Germinal center (tissue), 1 donor: ENCODE data around the gene GTF2H1.
"Not testable (repeated sequence)": the region's sequence is repeated elsewhere in the genome, so short reads cannot be mapped to it uniquely, and the experiment has no call there.

ENCODE experiments used
- DNase-seq: peaks from one replicate; pipeline ENCODE4 v3.0.0; 2012; ENCODE audit warnings: mixed read lengths, low spot score

Gene GTF2H1

GRCh38 chr11:18319914-18320313 is 2.5 kb upstream of the GTF2H1 start:
- DNase-seq: no peak

DNA sequence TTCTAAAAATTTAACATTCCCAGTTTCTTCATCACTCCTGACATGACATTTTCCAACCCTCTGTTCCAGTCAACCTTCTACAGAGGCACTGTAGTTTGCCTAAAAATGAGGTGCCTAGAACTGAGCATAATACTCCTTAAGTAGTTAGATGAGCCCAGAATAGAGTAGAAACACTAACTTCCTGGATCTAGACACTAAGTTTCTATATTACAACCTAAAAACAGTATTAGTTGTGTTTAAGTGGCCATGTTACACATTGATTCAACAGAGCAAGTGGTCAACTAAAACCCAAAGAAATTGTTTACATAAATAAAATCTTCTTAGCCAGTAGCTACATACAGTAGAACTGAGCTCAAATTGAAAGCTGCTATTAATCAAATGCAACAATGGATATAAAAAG is 1.8 kb upstream of the GTF2H1 start:
- DNase-seq: no peak

DNA sequence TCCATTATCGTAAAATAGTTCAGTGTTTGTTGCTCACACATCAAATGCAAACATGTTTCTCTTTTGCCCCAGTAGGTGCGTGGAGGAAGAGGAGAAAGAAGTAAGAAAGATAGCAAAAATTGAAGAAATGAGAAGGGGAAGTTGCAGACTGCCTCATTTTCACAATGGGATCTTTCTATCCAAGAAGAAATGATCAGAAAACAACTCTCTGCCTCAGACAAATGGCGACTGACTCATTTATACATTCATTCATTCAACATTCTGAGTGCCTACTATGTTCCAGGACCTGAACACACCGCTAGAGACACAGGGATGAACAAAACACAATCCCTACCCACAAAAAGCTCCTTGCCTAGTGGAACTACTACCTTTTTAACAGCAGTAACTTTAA is 794 bp upstream of the GTF2H1 start:
- DNase-seq: peak; percentile 21

DNA sequence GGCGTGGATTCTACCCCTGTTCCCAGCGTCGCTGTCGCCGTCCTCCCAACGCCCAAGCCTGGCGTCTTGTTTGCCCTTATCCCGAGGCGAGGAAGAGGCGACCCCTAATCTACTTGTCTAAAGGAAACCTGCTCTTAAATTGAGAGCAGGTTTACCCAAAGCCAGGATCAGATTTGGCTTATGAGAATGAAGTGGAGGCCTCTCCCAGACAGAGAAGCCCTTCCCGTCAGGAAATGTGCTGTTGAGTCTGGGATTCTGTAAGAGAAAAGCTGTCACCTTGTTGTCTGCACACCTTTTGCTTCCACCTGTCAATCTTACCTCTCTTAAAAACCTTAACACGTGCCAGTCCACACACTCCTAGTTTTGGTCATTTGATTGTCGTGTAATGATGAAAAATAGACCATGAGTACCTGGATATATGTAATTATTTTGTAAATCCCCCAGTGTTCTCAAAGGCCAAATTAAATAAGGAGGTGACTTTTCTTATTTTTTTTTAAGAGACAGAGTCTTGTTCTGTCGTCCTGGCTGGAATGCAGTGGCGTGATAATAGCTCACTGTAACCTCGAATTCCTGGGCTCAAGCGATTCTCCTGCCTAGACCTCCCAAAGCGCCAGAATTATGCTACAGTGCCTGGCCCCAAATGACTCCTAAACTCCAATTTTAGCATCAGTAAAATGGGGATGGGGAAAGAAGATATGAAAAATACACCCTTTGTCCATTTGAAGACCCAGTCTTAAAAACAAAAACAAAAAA is 627 bp downstream of the GTF2H1 start:
- DNase-seq: no peak

- not testable (repeated sequence) for DNase-seq
Measured at GRCh38 chr11:18323881-18324280, 1.5 kb downstream of the GTF2H1 start.

DNA sequence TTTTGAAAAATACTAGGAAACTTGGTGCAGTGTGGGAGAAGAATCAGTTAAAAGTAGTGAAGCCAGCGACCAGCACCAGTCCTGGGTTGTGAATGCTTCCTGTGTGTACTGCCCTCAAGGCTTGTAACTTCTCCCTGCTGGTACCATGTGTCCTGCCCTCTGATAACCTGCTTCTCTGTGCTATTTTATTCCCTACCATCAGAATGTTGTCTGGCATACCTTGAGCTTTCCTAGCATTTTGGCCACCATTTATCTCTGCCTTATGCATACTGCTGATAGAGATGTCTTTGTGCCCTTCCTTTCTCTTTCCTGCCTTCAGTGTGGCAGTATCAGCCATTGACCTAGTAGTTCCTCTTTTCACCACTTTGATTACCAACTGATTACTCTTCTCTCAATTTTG is 2.0 kb downstream of the GTF2H1 start:
- DNase-seq: no peak

GRCh38 chr11:18329196-18329870 is 7.0 kb downstream of the GTF2H1 start:
- no peak for DNase-seq

DNA sequence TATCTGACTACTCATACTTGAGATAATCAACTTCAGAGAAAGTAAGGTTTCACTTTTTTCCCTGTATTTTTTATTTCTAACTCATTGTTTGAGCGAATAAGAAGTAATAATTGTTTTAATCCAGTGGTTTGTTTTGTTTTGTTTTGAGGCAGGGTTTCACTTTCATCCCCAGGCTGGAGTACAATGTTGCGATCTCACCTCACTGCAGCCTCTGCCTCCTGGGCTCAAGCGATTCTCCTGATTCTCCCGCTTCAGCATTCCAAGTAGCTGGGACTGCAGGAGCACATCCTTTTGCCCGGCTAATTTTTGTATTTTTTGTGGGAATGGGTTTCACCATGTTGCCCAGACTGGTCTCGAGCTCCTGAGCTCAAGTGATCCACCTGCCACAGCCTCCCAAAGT is 8.6 kb downstream of the GTF2H1 start:
- no peak for DNase-seq

GRCh38 chr11:18332302-18332701 is 9.9 kb downstream of the GTF2H1 start:
- DNase-seq: no peak

GRCh38 chr11:18332891-18333290 is 10.5 kb downstream of the GTF2H1 start:
- no peak for DNase-seq

DNA sequence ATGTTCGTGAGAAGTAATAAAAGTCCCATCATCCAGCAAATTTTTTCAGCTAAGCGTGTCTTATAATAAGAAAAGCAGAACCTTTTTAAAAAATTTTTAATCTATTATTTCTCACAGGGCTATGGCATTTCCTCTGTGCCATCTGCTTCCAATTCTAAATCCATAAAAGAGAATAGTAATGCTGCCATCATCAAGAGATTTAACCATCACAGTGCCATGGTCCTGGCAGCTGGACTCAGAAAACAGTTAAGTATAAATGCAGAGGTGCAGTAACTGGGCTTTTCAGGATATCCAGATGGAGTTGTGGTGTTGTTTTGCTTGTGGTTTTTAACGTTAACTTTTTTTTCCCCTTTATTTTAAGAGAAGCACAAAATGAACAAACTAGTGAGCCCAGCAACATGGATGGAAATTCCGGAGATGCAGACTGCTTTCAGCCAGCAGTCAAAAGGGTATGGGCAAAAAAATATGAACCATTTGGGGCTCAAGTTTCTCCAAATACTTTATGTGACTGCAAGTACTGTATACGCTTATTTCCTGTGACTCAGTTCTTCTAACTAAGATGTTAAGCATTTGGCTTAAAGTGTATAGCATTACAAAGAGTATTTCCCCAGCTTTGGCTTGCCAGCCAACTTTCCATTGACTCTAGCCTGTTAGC is 25.2 kb downstream of the GTF2H1 start:
- no peak for DNase-seq

DNA sequence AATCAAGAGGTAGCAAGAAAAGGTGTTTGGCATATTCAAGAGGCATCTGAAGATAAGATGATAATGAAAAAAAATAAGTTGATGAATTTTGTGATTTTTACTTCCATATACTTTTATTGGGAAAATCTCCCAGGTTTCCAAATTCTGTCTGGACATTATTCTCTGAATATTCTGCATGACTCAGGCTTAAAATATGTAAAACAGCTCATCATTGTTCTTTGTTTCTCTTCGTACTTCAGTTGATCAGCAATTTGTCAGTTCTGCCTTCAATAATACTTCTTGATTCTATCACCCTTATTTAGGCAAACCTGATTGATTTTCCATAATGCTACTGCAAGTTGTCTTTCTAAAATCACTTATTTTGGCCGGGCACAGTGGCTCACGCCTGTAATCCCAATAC is 30.2 kb downstream of the GTF2H1 start:
- DNase-seq: no peak

- no peak for DNase-seq
Measured at GRCh38 chr11:18358646-18359045, 36.3 kb downstream of the GTF2H1 start.

GRCh38 chr11:18361154-18361553 is 38.8 kb downstream of the GTF2H1 start:
- DNase-seq: no peak

GRCh38 chr11:18364495-18365073 is 42.2 kb downstream of the GTF2H1 start:
- no peak for DNase-seq

GRCh38 chr11:18365741-18366140 is 43.4 kb downstream of the GTF2H1 start:
- DNase-seq: no peak

DNA sequence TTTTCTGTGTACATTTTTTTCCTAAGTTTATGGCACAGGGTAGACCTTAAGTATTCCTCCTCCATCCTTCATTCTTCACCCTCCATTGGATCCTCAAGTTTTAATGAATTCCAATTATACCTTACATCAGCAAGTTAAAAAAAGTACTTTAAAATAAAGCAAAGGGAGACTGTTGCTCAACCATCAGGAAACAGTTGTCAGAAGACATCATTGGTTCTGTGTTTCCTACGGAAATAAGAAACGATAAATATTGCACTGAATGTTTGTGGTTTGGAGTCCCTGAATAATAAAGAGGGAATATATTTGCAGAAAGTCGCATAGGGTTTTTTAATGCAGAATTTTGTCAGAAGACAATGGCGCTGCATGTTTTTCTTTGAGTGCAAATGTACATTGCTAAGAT is 43.9 kb downstream of the GTF2H1 start:
- no peak for DNase-seq

DNA sequence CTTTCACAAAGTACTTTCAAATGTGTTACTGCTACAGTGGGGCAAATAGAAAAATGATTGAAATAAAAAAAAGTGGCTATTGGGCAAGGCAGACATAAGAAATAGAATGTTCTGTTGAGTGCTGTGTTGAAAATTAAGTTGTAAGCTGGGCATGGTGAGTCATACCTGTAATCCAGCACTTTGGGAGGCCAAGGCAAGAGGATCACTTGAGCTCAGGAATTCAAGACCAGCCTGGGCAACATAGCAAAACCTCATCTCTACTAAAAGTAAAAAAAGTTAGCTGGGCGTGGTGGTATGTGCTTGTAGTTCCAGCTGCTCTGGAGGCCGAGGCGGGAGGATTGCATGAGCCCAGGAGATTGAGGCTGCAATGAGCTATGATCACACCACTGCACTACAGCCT is 45.1 kb downstream of the GTF2H1 start:
- no peak for DNase-seq

GRCh38 chr11:18368221-18368620 is 45.9 kb downstream of the GTF2H1 start:
- no peak for DNase-seq

DNA sequence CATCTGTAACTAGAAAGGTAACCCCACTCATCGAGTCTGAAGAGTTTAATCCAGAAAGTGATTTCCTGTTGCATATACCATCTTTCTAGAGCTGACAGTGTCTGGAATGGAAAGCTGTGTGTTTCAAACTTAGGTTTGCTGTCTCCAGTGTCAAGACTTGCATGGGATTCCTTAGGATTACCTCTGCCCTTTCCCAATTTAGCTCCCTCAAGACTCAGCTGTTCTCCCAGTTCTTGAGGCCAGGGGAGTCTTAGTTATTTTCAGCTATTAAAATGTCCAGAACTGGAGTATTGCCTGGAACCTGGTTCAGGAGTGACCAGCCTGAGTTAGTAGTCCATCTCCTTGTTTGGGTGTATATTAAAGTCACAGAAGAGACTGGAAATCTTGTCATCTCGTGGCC is 47.0 kb downstream of the GTF2H1 start:
- no peak for DNase-seq

GRCh38 chr11:18371279-18371678 is 48.9 kb downstream of the GTF2H1 start:
- no peak for DNase-seq

GRCh38 chr11:18372201-18372600 is 49.8 kb downstream of the GTF2H1 start:
- no peak for DNase-seq

GRCh38 chr11:18374956-18375355 is 52.6 kb downstream of the GTF2H1 start:
- DNase-seq: no peak
